Urothelium cell line (cell line): ENCODE results near the gene NPTN.

ENCODE experiments used
- DNase-seq: peaks from one replicate; pipeline ENCODE4 v3.0.0; 2011; ENCODE audit warnings: low spot score, mixed read lengths
- FAIRE-seq: peaks from 2 replicates; lab custom pipeline; 2011; peaks lifted over from hg19 to GRCh38; lab: Jason Lieb, UNC

The NPTN gene

DNA sequence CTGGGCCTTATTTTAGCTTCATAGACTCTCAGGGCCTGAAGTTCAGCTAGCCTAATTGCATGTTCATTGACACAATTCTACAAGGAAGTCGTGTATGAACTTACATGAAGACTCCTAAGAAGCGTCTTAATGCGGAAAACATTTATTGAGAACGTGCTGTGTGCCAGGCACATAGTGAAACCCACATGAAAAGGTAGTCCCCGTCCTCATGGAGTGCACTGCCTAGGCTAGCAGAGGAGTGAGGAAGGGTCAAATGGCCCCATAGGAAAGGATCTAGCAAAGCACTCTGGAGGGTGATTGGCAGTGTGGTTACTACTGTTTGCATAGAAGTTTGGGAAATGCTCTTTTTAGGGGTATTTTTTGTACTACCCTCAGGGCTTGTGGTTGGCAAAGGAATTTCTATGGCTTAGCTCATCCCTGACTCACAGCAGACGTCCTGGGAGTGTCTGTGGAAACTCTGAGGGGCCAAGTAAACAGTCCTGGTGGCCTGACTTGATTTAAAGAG, 854 bp upstream of the NPTN start:
- DNase-seq (peak; percentile 70), FAIRE-seq (no peak)

DNA sequence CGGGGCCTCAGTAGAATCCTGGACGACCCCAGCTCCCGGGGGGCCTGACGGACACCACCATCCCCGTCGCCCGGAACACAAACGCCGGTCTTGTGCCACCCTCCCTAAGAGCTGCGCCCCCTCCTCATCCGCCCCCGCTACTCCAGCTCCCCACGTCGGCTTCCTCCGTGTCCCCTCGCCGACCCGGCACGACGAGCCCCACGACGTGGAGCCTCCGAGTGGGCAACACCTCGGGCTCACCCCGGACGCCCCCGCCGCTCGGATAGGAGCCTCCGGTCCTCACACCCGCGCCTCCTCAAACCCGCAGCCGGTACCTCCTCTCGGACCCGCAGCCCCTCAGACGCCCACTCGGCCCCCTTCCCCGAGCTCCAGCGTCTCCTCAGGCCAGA, 525 bp downstream of the NPTN start:
- DNase-seq = no peak
- no peak for FAIRE-seq

DNA sequence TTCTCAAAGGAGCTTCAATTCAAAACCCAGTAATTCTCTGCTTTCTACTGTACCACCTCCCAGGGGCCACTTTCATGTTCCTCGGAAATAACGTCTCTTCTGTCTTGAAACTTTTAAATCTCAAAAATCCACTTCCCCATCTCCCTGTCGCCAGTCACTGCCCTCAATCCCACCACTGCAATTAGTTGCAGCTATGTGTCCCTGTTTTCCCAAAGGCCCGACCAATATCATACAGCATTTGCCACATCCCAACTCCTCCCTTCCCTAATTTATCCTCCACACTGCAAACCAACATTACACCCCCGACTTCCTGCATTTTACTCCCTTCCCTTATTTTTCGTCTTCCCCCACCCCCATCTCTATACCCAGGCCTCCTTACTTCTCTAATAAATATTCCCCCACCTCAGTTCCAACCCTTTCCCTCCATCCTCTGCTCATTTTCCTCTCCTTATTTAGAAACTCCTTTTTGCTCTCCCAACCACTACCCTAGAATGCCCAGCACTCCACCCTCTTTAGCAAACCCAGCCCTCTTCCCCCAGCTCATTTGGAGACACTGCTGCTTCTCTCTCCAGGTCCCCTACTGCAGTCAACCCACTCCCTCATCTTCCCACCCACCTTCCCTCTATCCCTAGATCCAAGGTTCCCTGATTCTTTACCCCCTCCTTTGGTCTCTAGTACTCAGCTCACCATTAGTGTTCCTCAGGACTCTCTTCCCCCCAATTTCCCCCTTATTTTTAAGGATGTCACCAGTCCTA, 1.1 kb downstream of the NPTN start:
- no peak for FAIRE-seq

DNA sequence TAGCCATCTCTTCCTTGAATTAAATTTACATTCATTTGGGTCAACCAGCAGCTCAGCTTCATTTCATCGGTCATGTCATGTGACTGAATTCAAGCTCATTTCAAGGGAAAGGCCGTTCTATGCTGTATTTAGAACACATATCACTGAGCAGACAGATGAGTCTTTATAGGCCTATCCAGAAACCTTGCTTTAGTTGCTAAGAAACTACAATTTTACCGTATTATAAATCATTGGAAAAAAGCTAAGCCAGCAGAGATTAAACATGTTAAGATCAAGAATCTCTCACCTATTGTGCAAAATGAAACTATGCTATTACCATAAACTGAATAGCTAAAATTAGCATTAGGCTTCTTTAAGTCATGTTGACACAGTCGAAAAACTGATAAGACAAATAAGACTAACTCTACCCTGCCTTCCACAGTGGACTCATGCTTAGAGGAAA, 2.2 kb downstream of the NPTN start:
- no peak for DNase-seq
- FAIRE-seq = no peak

More for the DNA sequence above, 1.1 kb downstream of the NPTN start:
- DNase-seq = no peak

DNA sequence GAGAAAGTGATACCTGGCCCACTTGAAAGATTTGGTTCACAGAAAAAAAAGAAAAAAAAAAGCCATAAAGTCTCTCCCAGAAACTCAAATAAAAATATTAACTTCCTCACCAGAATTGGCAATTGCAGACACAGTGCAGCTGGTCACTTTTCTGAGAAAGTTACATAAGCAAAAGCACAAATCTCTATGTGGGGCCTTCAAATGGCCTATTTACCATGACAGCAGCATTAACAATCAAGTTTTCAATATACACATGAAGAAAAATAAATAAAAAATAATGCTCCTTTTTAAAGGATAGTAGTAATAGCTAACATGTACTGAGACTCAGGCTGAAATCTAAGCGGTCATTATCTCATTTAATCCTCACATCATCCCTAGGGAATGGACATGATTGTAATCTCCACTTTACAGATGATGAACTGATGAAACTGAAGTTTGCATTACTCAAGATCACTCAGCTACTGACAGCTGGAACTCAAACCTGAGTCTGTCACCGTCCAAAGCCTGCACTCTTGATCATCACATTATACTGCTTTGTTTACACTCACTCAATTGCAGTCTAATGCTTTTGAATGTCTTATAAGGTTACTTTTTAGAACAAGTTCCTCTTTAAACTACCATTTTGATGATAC, 3.3 kb downstream of the NPTN start:
- DNase-seq (no peak), FAIRE-seq (no peak)

DNA sequence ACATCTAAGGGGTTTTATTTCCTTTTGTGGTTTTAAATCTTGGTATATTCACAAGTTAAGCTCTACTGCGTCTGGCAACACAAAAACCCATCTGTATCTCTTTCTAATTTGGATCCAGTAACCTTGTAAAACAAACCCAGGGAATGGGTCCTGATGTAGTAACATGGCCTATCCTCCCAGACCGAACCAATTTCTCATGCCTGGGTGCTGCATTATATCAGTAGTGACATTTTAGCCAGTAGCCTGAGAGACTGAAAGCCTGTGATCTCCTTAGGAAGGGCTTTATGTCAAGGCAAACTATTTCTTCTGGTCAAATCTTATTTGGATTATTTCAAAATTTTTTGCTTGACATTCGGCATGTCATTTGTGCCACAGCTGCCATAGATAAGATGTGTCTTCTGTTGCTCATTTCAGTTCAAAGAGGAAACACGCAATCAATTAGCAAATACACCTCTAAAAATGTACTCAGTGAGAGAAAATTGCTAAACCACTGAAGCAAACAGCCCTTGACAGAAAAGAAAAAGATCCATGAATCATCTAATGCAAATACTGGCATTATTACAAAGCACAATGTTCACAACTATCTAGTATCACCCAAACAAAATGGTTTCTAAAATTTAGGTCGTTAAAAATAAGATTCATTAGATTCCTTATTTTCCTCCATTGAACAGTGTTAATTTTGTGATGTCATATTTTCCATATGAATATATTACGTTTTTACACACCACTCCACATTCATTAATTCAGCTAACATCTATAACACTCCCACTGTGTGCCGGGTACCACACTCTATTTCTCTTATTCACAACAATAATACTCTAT, 4.0 kb downstream of the NPTN start:
- no peak for DNase-seq
- no peak for FAIRE-seq

DNA sequence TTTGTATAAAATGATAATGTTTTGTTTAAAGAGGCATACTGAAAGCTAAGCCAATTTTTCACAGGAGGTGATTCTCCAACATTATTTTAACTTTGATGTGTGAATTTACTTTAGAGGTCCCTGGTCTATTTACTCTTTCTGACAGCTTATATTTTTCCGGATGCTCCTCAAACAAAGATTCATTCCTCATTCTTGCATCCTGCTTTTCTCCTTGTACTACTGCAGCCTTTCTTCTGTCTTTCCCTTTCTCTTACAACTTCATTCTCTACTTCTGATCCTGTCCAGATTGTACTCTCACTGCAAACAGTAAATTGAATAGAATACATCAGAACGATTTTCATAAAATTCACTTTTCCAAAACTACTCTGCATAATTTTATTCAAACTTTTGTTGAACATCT, 5.1 kb downstream of the NPTN start:
- FAIRE-seq (no peak), DNase-seq (no peak)

DNA sequence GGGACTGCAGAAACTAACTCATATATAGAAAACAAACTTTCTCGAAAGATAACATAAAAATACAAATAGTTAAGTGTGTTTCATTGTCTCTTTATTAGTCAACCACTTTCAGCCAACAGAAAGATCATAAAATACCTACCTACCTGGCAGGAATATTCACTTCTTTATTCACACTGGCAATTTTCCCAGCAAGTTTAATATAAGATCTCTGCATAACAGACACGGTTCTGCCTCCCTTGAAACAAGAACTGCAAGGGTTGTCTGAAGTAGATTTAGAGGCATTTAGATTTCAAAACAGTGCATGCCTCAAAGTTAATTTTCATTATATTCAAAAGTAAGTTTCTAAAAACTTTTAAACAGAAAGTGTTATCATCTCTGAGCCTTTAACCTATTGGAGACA, 7.1 kb downstream of the NPTN start:
- no peak for FAIRE-seq
- DNase-seq = no peak

DNA sequence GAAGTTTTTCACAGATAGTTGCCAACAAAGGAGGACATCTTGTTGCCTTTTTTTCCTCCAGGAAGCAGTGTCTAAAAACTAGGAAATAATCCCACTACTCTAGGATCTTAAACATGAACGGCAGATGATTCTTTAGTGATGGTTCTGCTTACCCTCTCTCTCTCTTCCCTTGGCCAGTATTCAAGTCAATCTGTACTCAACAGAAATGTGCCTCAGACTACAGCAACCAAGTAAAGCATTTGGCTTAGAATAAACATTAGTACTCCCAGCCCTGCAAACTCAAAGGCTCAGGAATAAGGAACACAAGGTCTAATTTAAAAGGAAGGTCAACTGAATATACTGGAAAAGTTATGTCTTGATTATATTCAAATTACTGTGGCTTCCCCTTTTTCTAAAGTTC, 8.7 kb downstream of the NPTN start:
- FAIRE-seq (no peak), DNase-seq (no peak)

DNA sequence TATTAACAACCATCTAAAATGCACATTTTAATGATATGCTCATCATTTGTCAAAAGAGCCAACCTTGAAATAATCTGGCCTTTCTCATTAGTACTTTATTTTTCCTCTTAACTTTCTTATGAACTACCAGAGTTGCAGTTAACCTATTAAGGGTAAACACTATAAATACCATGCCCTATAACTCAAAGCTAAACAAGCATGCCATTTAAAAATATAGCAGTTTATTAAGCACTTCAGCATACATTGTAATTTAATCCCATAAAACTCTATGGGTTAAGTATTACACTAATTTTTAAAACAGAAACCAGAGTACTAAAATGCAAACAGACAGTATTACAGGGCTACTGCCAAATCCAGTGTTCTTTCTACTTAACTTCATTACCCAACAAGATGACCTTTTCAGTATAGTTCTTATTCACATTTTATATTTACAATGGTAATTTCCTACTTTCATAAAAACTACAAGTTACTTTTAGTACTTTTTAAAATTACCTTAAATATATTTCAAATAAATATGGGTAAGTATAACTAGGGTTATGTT, 11.8 kb downstream of the NPTN start:
- FAIRE-seq = no peak
- DNase-seq = no peak

DNA sequence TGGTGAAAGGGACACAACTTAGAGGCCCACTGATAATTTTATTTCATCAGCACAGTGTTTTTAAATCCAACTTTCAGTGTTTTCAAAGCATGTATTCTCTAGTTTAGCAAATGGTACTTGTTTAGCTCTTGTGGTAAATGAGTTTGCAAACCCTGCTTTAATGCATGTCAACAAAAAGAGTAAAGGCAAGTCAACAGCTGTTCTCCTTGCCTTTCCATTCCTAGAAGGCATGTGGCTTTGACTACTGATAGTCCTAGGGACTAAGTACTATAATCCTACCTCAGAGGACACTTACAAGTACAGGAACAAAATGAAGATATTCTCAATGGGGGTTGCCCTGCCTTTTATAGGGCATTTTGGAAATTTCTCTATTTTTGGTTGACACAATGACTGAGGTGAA, 13.1 kb downstream of the NPTN start:
- no peak for DNase-seq
- no peak for FAIRE-seq

DNA sequence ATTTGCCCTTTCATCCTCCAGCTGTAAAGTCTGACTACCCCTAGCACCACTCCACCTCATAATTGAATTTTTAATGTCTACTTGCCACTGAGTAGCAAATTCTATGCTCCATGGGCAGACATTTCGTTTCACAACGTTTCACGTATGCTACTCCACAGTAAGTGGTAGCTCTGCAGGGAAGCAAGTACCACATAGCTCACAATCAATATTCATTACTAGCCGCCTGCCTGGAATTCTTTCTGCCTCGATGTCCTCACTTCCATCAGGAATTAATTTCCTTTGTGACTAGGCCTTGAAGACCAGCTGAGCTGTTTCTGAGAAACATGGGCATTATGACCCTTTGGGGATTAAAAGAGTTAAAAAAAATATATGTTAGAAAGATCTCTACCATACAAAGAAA, 15.3 kb downstream of the NPTN start:
- FAIRE-seq (no peak), DNase-seq (no peak)

DNA sequence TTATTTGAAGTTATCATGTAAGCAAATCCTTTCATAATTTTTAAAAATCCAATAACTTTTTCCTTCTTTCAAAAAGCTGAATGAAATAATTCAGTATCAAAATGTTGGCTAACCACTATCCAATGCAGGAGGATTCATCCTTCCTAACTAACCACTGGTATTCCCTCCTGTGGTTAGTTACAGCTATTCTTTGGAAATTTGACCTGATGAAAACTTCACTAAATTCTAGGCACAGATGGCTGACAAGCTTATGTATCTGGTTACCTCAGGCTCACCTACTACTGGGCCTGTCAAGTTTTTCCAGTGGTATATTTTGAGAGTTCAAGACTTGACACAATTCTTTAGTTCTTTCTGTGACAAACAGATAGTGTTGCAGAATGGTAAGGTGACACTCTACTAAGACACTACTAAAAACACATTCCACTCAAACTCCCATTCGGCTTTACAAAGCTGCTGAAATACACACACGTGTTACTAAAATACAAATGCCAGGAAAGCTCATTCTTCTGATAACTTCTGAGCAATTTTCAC, 15.8 kb downstream of the NPTN start:
- DNase-seq = no peak
- no peak for FAIRE-seq

DNA sequence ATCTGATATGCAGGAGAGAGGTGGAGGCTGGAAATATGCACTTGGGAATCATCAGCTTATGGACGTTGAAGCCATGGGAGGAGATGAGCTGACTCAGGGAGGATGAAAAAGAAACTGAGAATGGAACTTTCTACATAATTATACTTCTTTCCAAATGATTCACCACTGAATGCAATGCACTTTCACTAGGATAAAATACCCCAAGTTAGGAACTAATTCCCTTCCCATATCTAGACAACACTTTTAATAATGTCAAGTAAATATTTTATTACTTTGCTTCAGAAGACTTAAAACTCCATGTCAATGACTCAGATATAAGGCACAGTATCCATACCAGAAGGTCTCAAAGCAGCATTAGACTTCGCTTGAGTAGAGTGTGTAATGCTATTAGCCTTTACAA, 24.2 kb downstream of the NPTN start:
- FAIRE-seq (no peak), DNase-seq (no peak)

DNA sequence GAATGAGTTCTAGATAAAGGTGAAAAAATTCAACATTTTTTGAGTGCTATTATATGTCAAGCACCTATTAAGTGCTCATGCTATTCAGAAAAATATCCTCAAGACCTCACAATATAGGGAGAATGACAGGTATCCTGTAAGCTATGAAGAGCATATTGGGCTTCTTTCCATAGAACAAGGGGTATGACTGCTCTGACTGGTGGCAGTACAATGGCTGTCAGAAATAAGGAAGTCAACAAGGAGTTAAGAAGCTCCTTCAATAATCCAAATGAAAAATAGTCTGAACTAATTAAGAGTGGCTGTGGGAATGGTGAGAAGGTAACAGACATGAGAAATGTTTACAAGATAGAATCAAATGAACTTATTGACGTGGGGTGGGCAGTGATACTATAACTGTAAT, 24.7 kb downstream of the NPTN start:
- DNase-seq = no peak
- no peak for FAIRE-seq

DNA sequence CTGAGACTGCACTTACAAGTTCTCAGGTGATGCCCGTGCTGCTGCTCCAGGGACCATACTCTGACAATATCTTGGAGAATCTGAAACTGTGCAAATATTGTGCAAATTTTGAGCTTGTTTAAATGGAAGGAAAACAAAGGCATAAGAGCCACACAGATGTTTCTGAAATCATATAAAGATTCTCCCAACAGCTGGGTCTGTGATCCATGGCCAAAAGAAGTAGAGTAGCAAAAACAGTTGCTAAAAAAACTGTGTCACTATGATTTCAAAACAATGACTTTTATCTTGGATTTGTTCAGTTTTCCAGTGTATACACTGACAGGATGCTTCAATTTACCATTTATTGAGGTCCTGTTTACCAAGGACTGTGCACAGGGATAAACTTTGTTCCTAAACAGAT, 25.3 kb downstream of the NPTN start:
- FAIRE-seq (no peak), DNase-seq (no peak)

DNA sequence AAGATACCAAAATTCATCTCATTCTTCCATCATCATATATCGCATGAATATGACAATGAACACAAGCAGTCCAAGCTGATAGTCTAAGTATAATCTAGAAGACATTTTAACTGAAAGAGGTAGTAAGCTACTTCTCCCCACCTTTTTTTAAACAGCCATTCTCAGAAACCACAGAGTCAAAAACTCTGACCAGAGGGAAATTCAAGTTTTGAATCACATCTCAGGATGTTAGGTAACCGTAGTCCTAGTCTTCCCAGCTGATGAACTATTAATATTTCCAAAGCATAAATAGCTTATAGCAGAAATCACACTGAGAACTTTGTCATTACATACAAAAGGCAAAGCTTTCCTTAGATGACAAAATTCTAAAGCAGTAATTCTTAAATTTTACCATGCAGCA, 25.8 kb downstream of the NPTN start:
- DNase-seq = no peak
- FAIRE-seq = no peak

DNA sequence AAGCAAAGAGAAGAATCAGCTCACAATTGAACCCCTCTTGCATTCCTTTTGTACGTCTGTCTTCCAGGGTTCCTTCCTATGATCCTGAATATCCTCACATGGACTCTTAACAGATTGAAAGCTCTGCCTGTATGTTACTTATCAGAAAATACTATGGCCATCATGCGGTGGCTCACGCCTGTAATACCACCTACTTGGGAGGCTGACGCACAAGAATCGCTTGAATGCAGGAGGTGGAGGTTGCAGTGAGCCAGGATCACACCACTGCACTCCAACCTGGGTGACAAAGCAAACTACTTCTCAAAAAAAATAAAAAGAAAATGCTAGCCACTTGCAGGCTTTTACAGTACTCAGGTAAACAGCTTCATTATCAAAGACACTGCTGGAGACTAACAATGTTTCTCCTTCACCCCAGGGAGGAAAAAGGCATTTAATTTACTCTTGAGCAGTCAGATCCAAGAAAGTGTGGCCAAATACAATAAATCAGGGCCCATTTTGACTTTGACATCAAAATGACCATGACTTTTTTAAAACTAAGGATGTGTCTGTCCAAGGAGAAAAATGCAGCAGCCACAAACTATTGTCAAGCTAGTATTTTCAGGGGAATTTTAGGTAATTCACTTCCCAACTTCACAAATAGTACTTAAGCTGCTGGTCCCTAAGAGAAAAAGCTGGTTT, 27.3 kb downstream of the NPTN start:
- DNase-seq (no peak), FAIRE-seq (no peak)

DNA sequence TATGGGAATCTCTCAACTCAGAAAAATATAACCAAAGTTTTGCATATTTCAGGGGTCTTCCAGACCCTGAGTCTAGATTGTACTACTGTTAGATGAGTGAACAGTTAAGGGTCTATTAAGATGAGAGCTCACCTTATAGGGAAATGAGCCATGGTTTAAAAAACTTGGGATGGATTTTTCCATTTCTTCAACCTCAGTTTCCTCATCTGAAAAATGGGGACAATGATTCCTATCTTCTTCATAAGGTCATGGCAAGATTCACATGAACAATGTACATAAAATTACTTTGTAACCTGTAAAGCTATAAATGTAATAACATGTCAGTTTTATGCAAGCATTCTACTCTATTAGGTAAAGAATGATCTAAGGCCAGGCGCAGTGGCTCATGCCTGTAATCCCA, 28.7 kb downstream of the NPTN start:
- FAIRE-seq (no peak), DNase-seq (no peak)

DNA sequence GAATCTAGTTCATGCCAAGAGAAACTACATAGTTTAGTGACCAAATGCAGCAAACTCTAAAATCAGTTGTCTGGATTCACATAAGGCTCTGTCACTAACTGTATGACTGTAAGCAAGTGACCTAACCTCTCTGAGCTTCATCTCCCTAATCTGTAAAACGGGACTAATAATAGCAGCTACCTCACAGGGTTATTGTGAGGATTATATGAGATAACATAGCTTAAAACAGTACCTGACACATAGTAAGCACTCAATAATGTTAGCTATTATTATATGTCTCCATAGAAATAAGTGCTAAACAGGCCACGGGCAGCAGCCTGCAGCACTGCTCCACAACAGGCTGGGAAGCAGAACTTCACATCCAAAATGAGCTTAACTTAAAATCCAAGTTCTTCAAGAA, 30.2 kb downstream of the NPTN start:
- FAIRE-seq (no peak), DNase-seq (no peak)

DNA sequence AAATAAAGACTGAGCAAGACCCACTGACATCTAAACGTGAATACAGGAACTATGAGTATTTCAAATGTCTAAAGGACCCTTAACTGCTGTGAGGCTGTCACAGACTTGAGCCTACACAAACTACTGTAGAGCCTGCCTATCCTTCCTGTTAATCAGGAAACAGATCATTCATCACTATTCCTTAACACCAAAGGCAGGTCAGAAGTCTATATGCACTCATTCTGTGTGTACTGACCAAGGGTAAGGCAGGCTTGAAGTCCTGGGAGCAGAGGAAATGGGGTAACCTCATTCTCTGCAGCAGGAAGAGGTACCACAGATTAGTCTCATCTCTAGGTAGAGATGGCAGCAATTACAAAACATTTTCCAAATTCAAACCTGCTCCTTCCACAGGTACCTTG, 30.7 kb downstream of the NPTN start:
- no peak for DNase-seq
- FAIRE-seq = no peak
